Caco-2 (cell line): ENCODE data around the gene HDHD5. TPM values are rescaled to one million over a fixed set of nuclear protein-coding genes. Genes with fewer than 3 reads are reported as not detected.

ENCODE experiments used
- BruUV-seq: library from RNA; stranded (reverse); fragments of 400-500 nt; replicated peaks from 2 replicates; lab custom pipeline; 2021; lab: Mats Ljungman, UMichigan
- CTCF ChIA-PET: fragments of 300-600 bp; sonication (Branson Sonifier 250); formaldehyde crosslinking; loops from one replicate; lab custom pipeline; 2022; ENCODE audit warnings: antibody characterized with exemption; lab: Charles Lee
- POLR2A ChIA-PET: fragments of 300-600 bp; sonication (Branson Sonifier 250); formaldehyde crosslinking; loops from one replicate; lab custom pipeline; 2022; ENCODE audit warnings: antibody characterized with exemption; lab: Charles Lee
- DNase-seq, 2 experiments: peaks; one replicate each; pipeline versions ENCODE4 v3.0.0 to v3.0.0-alpha.2; 2020 to 2022
- H3K27me3 ChIP-seq: replicated peaks from 2 replicates; pipeline ENCODE4 v1.6.0; 2011; ENCODE audit warnings: low read length; ENCODE audit not compliant: control insufficient read depth, insufficient read depth
- H3K36me3 ChIP-seq: 2 replicates; pipeline ENCODE4 v1.5.1; 2011; ENCODE audit warnings: low read length; ENCODE audit not compliant: control insufficient read depth, insufficient read depth
- H3K4me1 ChIP-seq: fragments of 250-450 bp; sonication (Bioruptor Pico); 2 replicates; pipeline ENCODE4 v1.5.1; 2020; ENCODE audit warnings: mild to moderate bottlenecking
- H3K4me3 ChIP-seq: 2 replicates; pipeline ENCODE4 v1.5.1; 2011; ENCODE audit warnings: low read depth, mild to moderate bottlenecking, control low read depth, low read length
- H3K9me3 ChIP-seq: fragments of 250-450 bp; sonication (Bioruptor Pico); 2 replicates; pipeline ENCODE4 v1.5.1; 2020; ENCODE audit warnings: mild to moderate bottlenecking, moderate library complexity
- H3K27ac Mint-ChIP-seq: one replicate; pipeline ENCODE4 v1.8.0; 2022; ENCODE audit warnings: mixed read lengths; ENCODE audit not compliant: unreplicated experiment
- H3K27me3 Mint-ChIP-seq: one replicate; pipeline ENCODE4 v1.8.0; 2022; ENCODE audit warnings: mixed read lengths; ENCODE audit not compliant: insufficient read depth, unreplicated experiment
- H3K36me3 Mint-ChIP-seq: one replicate; pipeline ENCODE4 v1.8.0; 2022; ENCODE audit warnings: mild to moderate bottlenecking, mixed read lengths; ENCODE audit not compliant: insufficient read depth, unreplicated experiment
- H3K4me1 Mint-ChIP-seq: one replicate; pipeline ENCODE4 v1.8.0; 2022; ENCODE audit warnings: low read depth, mixed read lengths; ENCODE audit not compliant: unreplicated experiment
- H3K4me3 Mint-ChIP-seq: one replicate; pipeline ENCODE4 v1.8.0; 2022; ENCODE audit warnings: mild to moderate bottlenecking, moderate library complexity, mixed read lengths; ENCODE audit not compliant: unreplicated experiment
- H3K9me3 Mint-ChIP-seq: one replicate; pipeline ENCODE4 v1.8.0; 2022; ENCODE audit warnings: mixed read lengths; ENCODE audit not compliant: unreplicated experiment
- CTCF ChIP-seq, 2 experiments: fragments of 200-600 bp in 1 of 2; IDR thresholded peaks; 1 replicate in 1 of 2; 2 replicates in 1 of 2; pipeline versions ENCODE4 v1.5.1 to v1.8.0; 2011 to 2022; ENCODE audit warnings: antibody characterized with exemption in 1 of 2, control low read depth in 1 of 2, inconsistent platforms in 1 of 2, low read depth in 1 of 2, low read length in 1 of 2, mild to moderate bottlenecking in 1 of 2, moderate library complexity in 1 of 2; ENCODE audit not compliant: insufficient read depth in 1 of 2, severe bottlenecking in 1 of 2, unreplicated experiment in 1 of 2
- intact Hi-C: fragments of 100-400 bp; cut with micrococcal nuclease; formaldehyde crosslinking; loops from one replicate; pipeline ENCODE4 v1.10.0; 2022; ENCODE audit not compliant: unreplicated experiment
- total RNA-seq: library from RNA; stranded (reverse); gene quantifications from 2 replicates; pipeline ENCODE4 v1.2.3, GENCODE V29; 2022

The HDHD5 gene
- total RNA-seq, 1 experiment from 2014 or later = 57.0 TPM

GRCh38 chr22:17115945-17116565 is 43.0 kb downstream of the HDHD5 start:
- Histone ChIP-seq H3K4me1 (no peaks in the 10 kb centered on the region), H3K4me3 (no peak overlapping the region), H3K36me3 (no peaks in the 10 kb centered on the region), H3K9me3 (no peaks in the 10 kb centered on the region), H3K27me3 (no peaks in the 10 kb centered on the region; the same call in 1 of the 2 replicates)
- POLR2A ChIA-PET = no interaction called here
- no TSS peak for BruUV-seq
- H3K4me1 Mint-ChIP-seq = no peaks in the 10 kb centered on the region
- H3K36me3 Mint-ChIP-seq = no peaks in the 10 kb centered on the region
- intact Hi-C loops = no loop called here
- CTCF ChIA-PET = no interaction called here
- H3K9me3 Mint-ChIP-seq = no peaks in the 10 kb centered on the region
- H3K27ac Mint-ChIP-seq = no peak overlapping the region
- DNase-seq = no peak
- peaks cover 13% of the 10 kb centered on the region for H3K27me3 Mint-ChIP-seq
- TF ChIP-seq CTCF (IDR thresholded peaks at IDR 0.05; ENCODE audit: insufficient read depth in 1 of 2, low read depth in 1 of 2, low read length in 1 of 2, severe bottlenecking in 1 of 2, unreplicated experiment in 1 of 2) = no peak
- H3K4me3 Mint-ChIP-seq = no peak overlapping the region

DNA sequence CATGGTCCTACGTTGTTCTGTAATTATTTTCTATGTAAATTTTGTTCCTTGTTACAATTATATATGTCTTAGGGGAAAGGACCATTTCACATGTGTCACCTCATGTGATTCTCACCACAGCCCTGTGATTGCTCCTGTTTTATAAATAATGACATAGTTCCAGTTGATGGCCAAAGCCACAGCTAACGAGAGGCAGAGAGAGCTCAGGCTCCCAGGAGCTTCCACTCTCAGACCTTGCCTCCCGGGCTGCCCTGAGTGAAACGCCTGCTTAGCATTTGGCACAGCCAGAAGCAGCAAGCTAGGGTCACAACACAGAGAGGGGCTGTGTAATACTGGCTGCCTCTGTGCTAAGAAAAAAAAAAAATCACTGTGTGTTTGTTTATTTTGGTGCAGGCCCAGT is 43.8 kb downstream of the HDHD5 start:
- Histone ChIP-seq H3K4me1 (no peaks in the 10 kb centered on the region), H3K4me3 (no peak overlapping the region), H3K27me3 (no peaks in the 10 kb centered on the region; the same call in 1 of the 2 replicates), H3K9me3 (no peaks in the 10 kb centered on the region), H3K36me3 (no peaks in the 10 kb centered on the region)
- intact Hi-C loops = no loop called here
- Mint-ChIP-seq H3K27me3 (peaks cover 13% of the 10 kb centered on the region), H3K27ac (no peak overlapping the region), H3K9me3 (no peaks in the 10 kb centered on the region), H3K36me3 (no peaks in the 10 kb centered on the region), H3K4me3 (no peak overlapping the region), H3K4me1 (no peaks in the 10 kb centered on the region)
- BruUV-seq = no TSS peak
- POLR2A ChIA-PET = no interaction called here
- TF ChIP-seq CTCF (IDR thresholded peaks at IDR 0.05; ENCODE audit: insufficient read depth in 1 of 2, low read depth in 1 of 2, low read length in 1 of 2, severe bottlenecking in 1 of 2, unreplicated experiment in 1 of 2) = no peak
- no peak for DNase-seq
- CTCF ChIA-PET = no interaction called here

DNA sequence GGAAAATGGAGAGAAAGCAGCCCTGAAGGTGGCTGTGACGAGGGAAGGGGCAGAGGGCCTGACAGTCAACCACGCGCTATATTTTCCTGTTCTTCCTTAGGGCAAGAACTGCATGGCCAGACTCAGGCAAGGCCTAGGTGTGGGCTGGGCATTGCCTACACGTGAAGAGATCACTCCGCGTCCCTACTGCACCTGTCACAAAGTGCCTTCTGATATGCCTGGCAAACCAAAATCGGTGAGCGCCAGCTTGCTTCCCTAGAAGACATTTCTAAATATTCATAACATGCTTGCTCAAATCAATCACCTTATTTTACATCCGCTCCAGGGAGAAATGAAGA is 44.2 kb downstream of the HDHD5 start:
- Mint-ChIP-seq H3K36me3 (no peaks in the 10 kb centered on the region), H3K9me3 (no peaks in the 10 kb centered on the region), H3K27ac (no peak overlapping the region), H3K4me1 (no peaks in the 10 kb centered on the region), H3K4me3 (no peak overlapping the region), H3K27me3 (peaks cover 13% of the 10 kb centered on the region)
- no TSS peak for BruUV-seq
- Histone ChIP-seq H3K27me3 (no peaks in the 10 kb centered on the region; the same call in 1 of the 2 replicates), H3K36me3 (no peaks in the 10 kb centered on the region), H3K4me3 (no peak overlapping the region), H3K4me1 (no peaks in the 10 kb centered on the region), H3K9me3 (no peaks in the 10 kb centered on the region)
- intact Hi-C loops = no loop called here
- no peak for TF ChIP-seq CTCF (IDR thresholded peaks at IDR 0.05; ENCODE audit: insufficient read depth in 1 of 2, low read depth in 1 of 2, low read length in 1 of 2, severe bottlenecking in 1 of 2, unreplicated experiment in 1 of 2)
- ChIA-PET CTCF (no interaction called here), POLR2A (no interaction called here)
- no peak for DNase-seq
